NCI-H524 (cell line): ENCODE measurements around the gene PSMA7.

Experiments used
- DNase-seq, 2 experiments: peaks; one replicate each; lab custom pipeline; 2025; lab: John Stamatoyannopoulos, UW

The PSMA7 gene

DNA sequence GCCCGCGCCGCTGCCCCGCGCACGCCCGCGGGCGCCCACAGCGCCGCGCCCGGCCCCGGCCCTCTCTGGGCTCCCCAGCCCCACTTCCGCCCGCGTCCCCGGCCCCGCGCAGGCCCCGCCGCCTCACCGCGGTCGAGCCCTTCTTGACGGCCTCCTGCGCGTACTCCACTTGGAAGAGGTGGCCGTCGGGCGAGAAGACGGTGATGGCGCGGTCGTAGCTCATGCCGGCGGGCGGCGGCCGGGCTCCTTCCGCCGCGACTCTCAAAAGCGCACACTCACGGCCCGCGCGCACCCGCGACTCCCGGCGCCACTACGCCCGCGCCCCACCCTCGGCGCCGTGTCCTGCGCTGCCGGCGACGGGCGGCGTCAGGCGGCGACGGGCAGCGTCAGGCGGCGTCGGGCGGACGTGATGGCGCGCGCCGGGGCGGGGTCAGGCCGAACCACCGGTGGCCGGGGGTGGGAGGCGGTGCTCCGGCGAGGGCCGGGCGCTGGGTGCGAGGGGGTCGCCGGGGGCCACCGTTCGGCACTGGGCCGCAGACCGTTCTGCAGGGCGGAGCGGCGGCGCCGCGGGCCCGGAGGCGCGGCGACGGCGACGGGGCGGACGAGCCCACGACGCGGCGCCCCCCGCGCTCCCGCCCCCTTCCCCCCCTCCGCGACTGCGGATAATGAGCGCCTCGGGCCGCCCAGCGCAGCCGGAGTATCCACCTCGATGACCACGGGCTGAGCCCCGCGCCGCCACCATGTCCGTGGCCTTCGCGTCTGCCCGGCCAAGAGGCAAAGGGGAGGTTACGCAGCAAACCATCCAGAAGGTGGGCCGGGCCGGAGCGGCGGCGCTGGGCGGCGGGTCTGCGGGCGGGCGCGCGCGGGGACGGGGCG is at the start of gene PSMA7, which contains the start of gene SS18L1:
Gene PSMA7 (minus strand): TSS at position 314 of the 876 bp plus-strand sequence. CDS start 91 bp downstream, at position 223.
Gene SS18L1 (plus strand): TSS at position 689 of the 876 bp plus-strand sequence. CDS start 52 bp downstream, at position 741.
- peak; percentile 62 to 78 for DNase-seq

DNA sequence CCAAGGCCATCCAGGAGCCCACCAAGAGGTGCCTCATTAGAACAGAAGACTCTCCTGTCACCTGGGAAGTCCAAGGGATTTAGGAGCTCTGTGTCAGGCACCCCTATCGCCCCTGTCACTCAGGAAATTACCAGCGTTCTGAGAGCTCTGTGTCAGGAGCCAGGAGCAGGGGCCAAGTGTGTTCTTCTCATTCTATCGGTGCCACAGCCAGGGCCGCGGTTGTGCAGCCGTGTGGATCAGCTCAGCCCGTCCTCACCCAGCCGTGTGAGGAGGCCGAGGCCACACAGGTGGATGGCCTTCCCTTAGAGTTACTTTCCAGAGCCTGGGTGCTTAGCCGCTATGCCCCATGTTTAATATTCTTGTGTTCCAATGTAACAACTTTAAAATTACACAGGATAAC is 49.4 kb upstream of the PSMA7 start:
- no peak for DNase-seq

DNA sequence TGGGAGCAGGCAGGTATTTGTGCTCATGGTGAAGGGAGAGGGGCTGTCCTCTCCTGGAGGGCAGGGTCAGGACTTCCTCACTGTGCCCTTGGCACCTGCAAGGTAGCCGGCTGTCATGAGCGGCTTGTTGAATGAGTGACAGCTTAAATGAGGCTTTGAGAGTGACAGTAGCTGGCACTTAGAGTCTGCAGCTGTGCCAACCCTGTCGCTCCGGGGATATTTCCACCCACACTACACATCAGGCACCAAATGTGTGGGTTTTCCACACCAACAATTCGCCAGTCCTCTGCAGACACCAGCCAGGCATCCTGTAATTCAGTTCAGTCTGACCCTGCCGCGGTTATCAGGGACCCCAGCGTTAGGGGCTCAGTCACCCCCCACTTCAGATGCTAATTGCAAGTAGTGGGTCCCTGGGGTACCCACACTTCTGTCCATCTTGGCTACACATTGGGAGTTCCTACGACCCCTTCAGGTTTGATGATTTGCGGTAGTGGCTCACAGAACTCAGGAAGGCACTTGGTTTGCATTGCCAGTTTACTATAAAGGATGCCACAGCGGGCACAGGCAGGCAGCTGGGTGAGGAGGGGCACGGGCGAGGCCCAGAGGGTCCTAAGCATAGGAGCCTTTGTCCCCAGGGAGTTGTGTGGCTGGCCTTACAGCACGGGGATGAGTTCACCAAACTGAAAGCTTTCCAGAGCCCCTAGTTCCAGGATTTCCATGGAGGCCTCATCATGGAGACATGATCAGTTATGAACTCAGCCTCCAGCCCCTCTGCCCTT is 48.8 kb upstream of the PSMA7 start:
- no peak for DNase-seq

DNA sequence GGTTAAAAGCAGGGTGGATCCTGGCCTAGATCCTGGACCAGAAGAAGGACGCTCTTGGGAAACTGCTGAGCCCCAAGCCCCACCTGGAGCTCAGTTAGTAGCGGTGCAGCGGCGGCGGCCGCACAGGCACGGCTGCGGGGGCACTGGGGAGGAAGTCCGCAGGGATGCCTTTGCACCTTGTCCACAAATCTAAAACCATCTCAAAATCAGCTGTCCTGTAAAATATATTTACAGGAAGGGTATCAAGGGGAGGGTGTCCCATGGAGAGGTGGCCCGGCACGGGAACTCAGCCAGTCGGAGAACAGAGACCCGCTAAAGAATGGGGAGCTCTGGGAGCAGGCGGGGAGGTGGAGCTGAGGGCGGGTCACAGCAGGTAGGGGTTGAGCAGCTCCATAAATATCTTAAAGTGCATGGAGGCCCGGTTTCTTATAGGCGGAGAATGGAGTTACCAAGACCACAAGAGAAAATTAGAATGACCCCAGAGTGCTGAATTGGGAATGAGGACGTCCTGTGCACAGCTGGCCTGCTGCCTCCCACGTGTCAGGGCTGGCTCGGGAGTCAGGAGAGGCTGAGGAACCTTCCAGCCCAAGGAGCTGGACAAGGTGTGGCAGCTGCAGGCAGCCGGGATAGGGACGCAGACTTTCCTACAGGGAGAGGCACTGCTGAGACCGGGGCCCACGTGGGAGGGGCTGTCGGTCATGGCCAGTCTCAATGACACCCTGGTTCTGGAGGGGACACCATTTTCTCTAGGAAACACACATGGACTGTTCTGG is 47.6 kb upstream of the PSMA7 start:
- no peak for DNase-seq

DNA sequence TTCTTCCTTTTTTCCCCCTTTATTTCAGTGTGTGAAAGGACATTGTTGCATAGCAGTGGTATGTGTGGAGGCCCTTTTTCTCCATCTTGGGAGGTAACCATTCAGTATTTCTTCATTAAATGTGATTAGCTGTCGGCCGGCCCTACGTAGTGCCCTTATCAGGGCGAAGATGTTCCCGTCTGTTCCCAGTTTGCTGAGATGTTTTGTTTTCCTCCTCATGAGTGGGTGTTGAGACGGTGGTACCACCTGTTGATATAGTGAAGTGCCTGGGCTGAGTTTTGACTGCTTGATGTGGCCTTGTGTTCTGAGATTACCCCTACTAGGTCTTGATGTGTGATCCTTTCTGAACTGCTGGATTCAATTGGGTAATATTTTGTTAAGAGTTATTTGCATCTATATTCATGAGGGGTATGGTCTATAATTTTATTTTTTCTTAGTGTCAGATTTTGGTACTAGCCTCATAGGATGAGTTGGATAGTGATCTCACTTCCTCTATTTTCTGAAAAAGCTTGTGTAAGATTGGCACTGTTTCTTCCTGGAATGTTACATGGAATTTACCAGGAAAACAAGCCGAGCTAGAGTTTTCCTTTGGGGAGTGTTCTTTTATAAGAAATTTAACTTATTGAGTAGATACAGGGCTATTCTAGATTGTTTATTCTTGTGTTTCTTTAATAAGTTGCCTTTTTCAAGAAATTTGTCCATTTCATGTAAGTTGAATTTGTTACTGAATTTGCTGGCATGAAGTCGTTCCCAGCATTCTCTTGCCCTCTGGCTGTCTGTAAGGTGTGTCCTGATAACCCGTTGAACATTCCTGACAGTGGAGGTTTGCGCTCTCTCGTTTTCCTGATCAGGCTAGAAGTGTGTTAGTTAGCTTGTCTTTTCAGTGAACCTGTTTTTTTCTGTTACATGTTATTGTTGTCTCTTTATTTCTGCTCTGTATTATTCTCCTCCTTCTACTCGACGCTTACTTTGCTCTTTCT is 44.0 kb upstream of the PSMA7 start:
- peak in 1 of 2 experiments; percentile 6 for DNase-seq

DNA sequence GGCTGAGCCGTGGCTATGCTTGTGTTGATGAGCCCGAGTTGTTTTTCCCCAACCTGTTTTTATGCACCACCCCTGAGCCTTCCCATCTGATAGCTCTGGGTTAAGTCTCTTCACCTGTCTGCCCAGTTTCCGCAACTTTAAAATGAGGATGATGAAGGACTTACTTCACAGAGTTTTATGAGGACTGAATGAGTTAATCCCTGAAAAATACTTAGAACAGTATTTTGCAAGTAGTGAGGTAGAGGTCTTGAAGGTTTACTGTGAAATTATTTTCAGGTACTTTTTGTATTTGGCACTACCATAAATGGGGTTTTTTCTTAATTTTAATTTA is 42.9 kb upstream of the PSMA7 start:
- DNase-seq: no peak

DNA sequence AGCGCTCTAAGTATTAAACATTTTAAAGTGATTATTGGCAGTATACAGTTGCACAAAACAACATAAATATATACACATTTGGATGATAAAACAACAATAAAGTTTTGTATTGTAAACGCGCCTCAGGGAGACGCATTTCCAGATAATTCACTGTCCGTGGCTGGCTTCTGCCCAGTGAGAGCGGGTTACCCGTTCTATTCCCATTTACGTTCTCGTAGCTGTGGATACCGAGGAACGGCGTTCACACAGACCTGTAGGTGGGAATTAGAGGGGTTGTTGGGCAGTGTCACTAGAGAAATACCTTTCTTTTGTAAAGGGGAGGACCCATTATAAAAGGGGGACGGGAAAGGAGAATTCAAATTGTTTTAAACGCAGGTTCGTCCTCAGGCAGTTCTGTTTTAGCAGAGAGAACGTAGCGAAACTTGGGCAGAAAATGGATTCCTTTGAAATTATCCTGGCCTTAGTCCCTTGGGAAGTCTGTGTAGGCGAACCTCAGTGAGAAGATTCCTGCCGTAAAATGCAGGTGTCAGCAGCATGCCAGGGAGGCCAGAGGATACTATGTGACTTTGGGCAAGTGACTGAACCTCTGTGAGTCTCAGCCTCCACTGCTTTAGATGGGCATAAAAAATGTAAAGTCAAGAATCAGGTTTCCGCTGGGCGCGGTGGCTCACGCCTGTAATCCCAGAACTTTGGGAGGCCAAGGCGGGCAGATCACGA is 40.4 kb upstream of the PSMA7 start:
- DNase-seq: no peak

DNA sequence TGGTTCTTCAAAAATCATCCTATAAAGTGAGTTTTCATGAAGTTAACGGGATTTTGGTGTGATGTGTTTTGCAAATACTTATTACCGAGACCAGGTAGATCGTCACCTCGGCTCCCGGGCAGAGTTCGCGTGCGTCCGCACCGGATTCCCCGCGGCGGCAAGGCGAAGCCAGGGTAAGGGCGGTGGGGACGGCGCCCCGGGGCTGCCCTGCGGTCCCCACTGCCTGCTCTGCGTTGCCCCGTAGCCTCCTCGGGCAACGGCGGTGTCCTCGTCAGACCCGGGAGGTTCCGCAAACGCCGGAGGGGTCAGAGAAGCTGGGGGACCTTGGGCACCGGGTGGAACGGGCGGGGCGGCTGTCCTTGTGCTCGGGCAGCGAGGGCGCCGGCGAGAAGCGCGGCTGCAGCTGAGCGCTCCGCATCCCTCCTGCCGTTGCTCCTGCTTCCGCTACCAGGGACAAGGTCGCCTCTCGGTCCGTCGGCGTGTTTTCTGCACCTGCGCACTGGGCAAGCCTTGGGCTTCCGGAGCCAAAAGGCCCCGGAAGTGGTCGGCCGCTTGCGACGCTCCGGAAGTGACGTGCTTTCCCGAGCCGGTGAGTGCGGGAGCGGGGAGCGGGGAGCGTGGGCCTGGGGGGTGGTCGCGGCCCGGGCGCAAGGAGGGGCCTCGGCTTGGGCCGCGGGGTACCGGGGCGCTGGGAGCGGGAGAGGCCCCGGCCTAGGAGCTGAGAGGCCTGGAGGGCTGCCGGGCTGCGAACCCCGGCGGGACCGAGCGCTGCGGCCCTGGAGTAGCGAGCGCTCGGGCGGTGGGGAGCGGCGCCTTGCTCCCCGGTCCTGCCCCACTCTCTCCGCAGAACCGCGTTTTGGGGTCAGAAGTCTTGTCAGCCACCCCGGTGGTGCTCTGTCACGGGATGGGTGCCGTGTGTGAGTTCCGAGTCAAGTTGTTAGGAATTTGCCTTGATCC is 39.6 kb upstream of the PSMA7 start, which contains the start of gene MTG2:
Gene MTG2 (plus strand): TSS at position 560 of the 957 bp plus-strand sequence. CDS start 10,393 bp downstream, outside the sequence.
- DNase-seq: peak; percentile 86 to 95

DNA sequence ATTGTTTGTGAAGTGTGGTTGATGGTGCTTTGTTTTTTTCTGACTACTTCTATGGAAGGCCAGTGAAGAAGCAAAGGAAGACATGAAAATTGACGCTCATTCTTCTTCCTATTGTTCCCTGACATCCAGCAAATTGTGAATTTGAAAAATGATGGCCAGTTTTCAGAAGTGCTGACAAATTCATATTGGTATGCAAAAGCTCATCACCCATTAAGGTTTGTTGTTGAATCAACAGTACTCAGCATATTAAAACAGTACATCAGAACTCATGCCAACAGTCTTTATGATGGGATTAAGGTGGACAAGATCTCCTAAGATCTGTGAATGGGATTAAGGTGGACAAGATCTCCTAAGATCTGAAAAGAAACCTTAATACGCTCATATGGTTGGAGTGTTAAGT is 38.6 kb upstream of the PSMA7 start:
- DNase-seq: no peak

DNA sequence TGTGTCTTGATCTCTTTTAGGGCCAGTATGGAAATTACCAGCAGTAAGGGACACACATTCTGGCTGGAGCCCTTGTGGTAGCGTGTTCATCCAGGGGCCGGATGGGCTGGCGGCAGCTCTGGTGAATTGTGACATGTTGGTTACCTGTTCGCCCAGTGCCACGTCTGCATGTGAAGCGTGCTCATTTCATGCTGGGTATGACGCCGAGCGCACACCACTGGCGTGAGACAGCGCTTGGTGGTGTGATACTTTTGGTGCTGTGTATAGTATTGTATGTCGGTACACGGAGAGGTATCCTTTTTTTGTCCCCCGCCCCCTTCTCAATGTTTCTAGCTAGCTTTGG is 35.9 kb upstream of the PSMA7 start:
- no peak for DNase-seq

DNA sequence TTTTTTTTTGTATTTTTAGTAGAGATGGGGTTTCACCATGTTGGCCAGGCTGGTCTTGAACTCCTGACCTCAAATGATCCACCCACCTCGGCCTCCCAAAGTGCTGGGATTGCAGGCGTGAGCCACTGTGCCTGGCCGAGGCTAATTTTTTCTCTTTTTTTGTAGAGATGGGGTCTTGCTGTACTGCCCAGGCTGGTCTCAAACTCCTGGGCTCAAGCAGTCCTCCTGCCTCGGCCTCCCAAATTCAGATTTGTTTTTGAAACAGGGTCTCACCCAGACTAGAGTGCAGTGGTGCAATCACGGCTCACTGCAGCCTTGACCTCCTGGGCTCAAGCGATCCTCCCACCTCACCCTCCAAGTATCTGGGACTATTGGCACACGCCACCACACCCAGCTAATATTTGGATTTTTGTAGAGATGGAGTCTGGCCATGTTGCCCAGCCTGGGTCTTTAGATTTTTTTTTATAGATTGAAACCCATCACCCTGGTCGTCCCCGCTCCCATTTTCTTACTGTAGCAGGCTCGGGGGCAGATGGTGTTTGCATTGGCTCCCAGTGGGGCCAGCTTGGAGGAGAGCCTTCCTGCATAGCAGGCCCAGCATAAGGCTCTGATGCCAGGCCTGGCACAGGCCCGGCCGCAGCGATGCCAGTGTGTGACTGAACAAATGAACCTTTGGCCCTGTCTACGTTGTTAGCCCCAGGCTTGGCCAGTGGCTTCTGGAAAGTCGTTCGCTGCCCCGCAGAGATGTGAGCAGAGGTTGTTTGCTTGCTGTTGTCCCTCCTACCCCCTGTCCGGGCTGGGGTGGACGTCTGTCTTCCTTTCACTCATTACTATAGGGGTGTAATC is 35.3 kb upstream of the PSMA7 start:
- no peak for DNase-seq

DNA sequence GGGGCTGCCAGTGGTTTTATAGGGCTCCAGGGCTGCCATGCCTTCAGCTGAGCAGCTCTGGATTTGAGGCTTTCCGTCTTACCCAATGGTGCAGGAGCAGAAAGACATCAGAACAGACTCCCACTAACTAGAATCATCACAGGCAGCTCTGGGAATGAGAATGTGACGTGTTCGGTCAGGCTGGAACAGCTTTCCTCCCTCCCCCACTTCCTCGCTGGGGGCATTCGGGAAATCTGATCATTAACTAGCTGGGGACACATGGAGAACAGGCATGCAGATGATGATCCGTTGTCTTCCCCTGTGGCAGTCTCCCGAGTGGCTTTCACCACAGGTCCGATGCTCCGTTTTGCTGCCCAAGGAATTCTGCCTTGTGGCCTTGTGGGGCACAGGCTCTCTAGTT is 34.1 kb upstream of the PSMA7 start:
- no peak for DNase-seq

DNA sequence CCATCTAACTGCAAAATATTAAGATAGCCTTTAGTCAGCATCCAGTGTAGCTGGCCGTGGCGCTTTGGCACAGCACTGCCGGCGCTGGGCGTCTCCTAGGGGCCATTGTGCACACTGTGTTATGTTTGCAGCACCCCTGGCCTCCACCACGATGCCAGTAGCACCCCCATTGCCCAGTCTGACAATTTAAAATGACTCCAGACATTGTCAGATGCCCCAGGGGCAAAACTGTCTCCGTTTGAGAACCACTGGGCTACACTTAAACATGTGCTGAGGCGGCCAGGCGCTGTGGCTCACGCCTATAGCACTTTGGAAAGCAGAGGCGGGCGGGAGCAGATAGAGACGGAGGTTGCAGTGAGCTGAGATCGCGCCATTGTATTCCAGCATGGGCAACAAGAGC is 33.7 kb upstream of the PSMA7 start:
- DNase-seq: no peak

DNA sequence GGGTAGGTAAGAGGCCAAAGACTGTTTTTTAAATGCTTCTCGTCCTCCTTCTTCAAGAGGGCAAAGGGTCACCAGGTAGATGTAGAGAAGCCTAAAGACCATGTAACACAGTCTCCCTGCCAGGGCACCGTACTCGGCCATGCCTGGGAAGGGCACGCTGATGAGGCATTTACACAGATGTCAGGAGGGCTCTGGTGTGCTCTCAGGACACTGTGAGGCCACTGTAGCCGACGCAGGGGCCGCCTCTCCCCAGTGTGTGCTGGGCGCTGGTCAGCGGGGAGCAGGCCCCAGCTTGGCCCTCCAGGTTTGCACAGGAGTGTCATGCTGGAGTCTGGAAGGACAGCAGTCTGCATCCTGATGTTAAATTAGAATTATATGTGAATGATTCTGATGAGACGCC is 32.5 kb upstream of the PSMA7 start:
- DNase-seq: no peak

DNA sequence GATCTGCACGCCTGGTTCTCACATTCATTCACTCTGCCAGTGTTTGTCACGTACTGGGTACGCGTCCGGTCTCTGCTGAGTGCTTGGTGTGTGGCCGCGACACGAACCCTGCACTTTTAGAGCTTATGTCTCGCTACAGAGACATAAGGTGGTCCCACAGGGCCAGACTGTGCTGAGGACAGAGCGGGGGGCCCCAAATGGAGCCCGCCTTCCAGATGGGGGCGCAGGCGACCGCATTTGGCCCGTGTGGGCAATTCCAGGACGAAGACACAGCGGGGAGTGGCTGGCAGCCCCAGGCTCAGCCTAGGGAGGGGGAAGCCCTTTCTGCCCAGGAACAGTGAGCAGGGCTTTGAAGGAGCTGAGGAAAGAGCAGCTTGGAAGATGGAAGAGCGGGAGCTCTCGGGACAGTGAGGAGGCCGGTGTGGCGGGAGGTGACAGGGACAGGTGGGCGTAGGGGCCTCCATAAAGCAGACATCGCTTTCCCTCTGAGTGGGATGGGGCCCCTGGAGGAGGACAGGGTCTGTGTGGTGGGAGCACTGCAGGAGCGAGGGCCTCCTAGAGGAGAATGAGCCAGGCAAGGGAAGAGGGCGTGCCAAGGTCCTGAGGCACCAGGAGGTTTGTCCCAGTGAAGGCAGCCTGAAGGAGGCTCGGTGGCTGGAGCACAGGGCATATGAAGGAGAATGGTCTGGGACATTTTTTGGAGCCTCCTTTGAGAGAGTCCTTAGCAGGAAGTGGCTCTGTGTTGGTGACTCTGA is 31.9 kb upstream of the PSMA7 start:
- no peak for DNase-seq

DNA sequence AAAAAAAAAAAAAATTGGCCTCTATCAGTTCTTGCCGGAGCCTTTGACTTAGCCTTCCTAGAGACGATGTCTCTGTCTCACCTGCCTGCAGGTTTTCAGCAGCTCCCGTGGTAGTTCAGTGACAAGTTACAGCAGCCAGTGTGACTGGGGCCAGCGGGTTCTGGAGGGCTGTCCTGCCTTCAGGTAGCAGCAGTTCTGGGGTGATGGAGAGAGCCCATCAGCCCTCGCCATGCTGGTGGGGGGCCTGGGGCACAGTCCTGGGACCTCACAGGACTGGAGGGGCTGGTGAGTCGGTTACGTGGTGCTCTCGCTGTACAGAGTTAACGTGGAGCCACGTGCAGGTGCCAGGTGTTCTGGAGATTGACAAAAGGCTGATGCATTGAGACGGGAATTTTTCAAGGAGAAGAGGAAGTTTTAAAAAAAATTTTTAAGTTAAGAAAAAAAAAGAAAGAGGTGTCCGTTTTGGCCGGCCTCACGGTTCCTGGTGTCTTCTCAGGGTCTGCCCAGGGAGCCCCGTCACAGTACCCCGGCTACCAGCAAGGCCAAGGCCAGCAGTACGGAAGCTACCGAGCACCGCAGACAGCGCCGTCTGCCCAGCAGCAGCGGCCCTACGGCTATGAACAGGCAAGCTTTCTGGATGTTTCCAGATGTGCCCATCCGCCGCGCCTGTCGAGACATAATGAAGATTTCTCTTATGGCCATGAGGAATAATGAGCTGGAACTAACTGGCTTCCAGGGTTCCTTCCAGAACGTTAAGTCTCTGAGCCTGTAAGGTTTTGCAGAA is 31.0 kb upstream of the PSMA7 start:
- DNase-seq: no peak

DNA sequence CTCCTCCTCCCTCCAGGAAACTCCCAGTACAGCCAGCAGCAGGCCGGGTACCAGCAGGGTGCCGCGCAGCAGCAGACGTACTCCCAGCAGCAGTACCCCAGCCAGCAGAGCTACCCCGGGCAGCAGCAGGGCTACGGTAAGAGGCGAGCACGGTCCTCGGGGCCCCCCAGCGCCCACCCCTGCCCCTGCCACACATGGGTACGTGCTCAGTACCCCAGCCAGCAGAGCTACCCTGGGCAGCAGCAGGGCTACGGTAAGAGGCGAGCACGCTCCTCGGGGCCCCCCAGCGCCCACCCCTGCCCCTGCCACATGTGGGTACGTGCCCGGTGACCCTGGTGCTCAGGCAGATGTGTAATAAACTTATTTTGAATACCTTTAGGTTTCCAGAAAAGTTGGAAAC is 29.5 kb upstream of the PSMA7 start:
- DNase-seq: no peak
